ENCODE results near the gene ADARB1. TPM values are rescaled to one million over a fixed set of nuclear protein-coding genes. Genes with fewer than 3 reads are reported as not detected.

ADARB1 gene
- total and polyA plus RNA-seq, 3 experiments from 2014 or later: 11.8 to 29.5 (median 28.9) TPM

DNA sequence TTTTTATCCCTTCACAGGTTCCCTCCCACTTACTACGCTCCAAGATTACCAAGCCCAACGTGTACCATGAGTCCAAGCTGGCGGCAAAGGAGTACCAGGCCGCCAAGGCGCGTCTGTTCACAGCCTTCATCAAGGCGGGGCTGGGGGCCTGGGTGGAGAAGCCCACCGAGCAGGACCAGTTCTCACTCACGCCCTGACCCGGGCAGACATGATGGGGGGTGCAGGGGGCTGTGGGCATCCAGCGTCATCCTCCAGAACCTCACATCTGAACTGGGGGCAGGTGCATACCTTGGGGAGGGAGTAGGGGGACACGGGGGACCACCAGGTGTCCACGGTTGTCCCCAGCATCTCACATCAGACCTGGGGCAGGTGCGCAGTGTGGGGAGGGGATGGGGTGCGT, 147.6 kb downstream of the ADARB1 start:
- Mint-ChIP-seq H3K4me3 (no peak overlapping the region), H3K36me3 (peaks cover 8 to 48% (median 17%) of the 10 kb centered on the region in 3 donors), H3K27me3 (no peaks in the 10 kb centered on the region), H3K27ac (no peak overlapping the region), H3K4me1 (peaks cover 32 to 39% (median 33%) of the 10 kb centered on the region in 3 donors), H3K9me3 (peaks cover 4 to 9% (median 6%) of the 10 kb centered on the region in 5 donors)
- H3K36me3 ChIP-seq (ENCODE audit: insufficient read depth, low read length): no peaks in the 10 kb centered on the region
- H3K4me1 ChIP-seq (ENCODE audit: insufficient read depth, low read length): peaks cover 23% of the 10 kb centered on the region
- DNase-seq: no peak
- H3K27me3 ChIP-seq (ENCODE audit: insufficient read depth, low read length, poor library complexity, severe bottlenecking): no peaks in the 10 kb centered on the region
- no peak overlapping the region for H3K27ac ChIP-seq (ENCODE audit: low read depth, low read length)
- POLR2A ChIA-PET: no interaction called here
- H3K4me3 ChIP-seq (ENCODE audit: low read length): no peak overlapping the region
- no peaks in the 10 kb centered on the region for H3K9me3 ChIP-seq (ENCODE audit: low read length)
- CTCF ChIA-PET: no interaction called here

- H3K4me1 ChIP-seq (ENCODE audit: insufficient read depth, low read length): peaks cover 38% of the 10 kb centered on the region
- H3K4me3 ChIP-seq (ENCODE audit: low read length): no peak overlapping the region
- Mint-ChIP-seq H3K4me3 (peak overlapping the region in 6 of 7 donors; percentile 17 to 89 (median 74)), H3K4me1 (peaks cover 44 to 49% (median 47%) of the 10 kb centered on the region in 3 donors), H3K27ac (peak overlapping the region; percentile 67 to 98 (median 94)), H3K27me3 (no peaks in the 10 kb centered on the region), H3K9me3 (no peaks in the 10 kb centered on the region), H3K36me3 (peaks cover under 1 to 36% (median 2%) of the 10 kb centered on the region in 3 donors)
- no peaks in the 10 kb centered on the region for H3K27me3 ChIP-seq (ENCODE audit: insufficient read depth, low read length, poor library complexity, severe bottlenecking)
- ChIA-PET CTCF (interaction anchor here (0.8 kb wide), 1 partner anchor 10 kb away, joined by 3 read pairs; no protein-coding TSS in a partner anchor), POLR2A (interaction anchor here (1.0 kb wide), 1 partner anchor 69 kb away, joined by 3 read pairs; no protein-coding TSS in a partner anchor)
- H3K27ac ChIP-seq (ENCODE audit: low read depth, low read length): no peak overlapping the region
- no peaks in the 10 kb centered on the region for H3K36me3 ChIP-seq (ENCODE audit: insufficient read depth, low read length)
- no peaks in the 10 kb centered on the region for H3K9me3 ChIP-seq (ENCODE audit: low read length)
- DNase-seq: peak in 1 of 5 donors; percentile 32
Measured at GRCh38 chr21:45223236-45224185, 149.1 kb downstream of the ADARB1 start.

GRCh38 chr21:45224189-45224938, 150.0 kb downstream of the ADARB1 start:
- Mint-ChIP-seq H3K4me3 (peak overlapping the region; percentile 42 to 89 (median 73)), H3K27me3 (no peaks in the 10 kb centered on the region), H3K9me3 (no peaks in the 10 kb centered on the region), H3K27ac (peak overlapping the region; percentile 67 to 98 (median 94)), H3K36me3 (peaks cover 0 to 33% (median 0%) of the 10 kb centered on the region in 3 donors), H3K4me1 (peaks cover 50 to 56% (median 52%) of the 10 kb centered on the region in 3 donors)
- ChIA-PET POLR2A (interaction anchor here (0.5 to 1.0 kb wide), 3 partner anchors 68 to 407 kb away, joined by 3 read pairs; partner anchors contain the start of gene SUMO3), CTCF (interaction anchor here (1.1 kb wide), 1 partner anchor 96 kb away, joined by 3 read pairs; no protein-coding TSS in a partner anchor)
- Histone ChIP-seq H3K9me3 (ENCODE audit: low read length) (no peaks in the 10 kb centered on the region), H3K36me3 (ENCODE audit: insufficient read depth, low read length) (no peaks in the 10 kb centered on the region), H3K27me3 (ENCODE audit: insufficient read depth, low read length, poor library complexity, severe bottlenecking) (no peaks in the 10 kb centered on the region), H3K27ac (ENCODE audit: low read depth, low read length) (peak overlapping the region; percentile 28), H3K4me1 (ENCODE audit: insufficient read depth, low read length) (peaks cover 44% of the 10 kb centered on the region), H3K4me3 (ENCODE audit: low read length) (no peak overlapping the region)
- peak in 4 of 5 donors; percentile 65 to 83 (median 74) for DNase-seq

DNA sequence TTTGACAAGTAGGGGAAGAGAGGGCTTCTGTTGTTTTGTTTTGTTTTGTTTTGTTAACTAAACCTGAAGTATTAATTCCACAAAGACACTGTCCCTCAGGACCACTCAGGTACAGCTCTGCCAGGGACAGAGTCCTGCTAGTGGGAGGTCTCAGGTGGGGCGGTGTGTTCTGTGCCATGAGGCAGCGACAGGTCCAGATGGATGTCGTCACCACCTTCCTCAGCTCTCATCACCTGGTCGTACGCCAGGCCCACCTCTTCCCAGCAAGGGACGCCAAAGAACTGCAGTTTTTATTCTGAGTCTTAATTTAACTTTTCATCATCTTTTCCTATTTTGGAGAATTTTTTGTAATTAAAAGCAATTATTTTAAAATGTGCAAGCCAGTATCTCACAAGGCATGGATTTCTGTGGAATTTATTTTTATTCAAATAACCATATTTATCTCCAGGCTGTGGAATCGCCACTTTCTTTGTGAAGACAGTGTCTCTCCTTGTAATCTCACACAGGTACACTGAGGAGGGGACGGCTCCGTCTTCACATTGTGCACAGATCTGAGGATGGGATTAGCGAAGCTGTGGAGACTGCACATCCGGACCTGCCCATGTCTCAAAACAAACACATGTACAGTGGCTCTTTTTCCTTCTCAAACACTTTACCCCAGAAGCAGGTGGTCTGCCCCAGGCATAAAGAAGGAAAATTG, 150.8 kb downstream of the ADARB1 start:
- DNase-seq: no peak
- peaks cover 0 to 27% (median 0%) of the 10 kb centered on the region in 3 donors for H3K36me3 Mint-ChIP-seq
- no peaks in the 10 kb centered on the region for H3K27me3 Mint-ChIP-seq
- peak overlapping the region; percentile 42 to 89 (median 73) for H3K4me3 Mint-ChIP-seq
- H3K9me3 ChIP-seq (ENCODE audit: low read length): no peaks in the 10 kb centered on the region
- peak overlapping the region; percentile 67 to 98 (median 94) for H3K27ac Mint-ChIP-seq
- CTCF ChIA-PET: interaction anchor here (1.1 kb wide), 1 partner anchor 97 kb away, joined by 3 read pairs; no protein-coding TSS in a partner anchor
- no peaks in the 10 kb centered on the region for H3K36me3 ChIP-seq (ENCODE audit: insufficient read depth, low read length)
- peaks cover 44% of the 10 kb centered on the region for H3K4me1 ChIP-seq (ENCODE audit: insufficient read depth, low read length)
- H3K4me1 Mint-ChIP-seq: peaks cover 50 to 56% (median 52%) of the 10 kb centered on the region in 3 donors
- H3K9me3 Mint-ChIP-seq: no peaks in the 10 kb centered on the region
- H3K27me3 ChIP-seq (ENCODE audit: insufficient read depth, low read length, poor library complexity, severe bottlenecking): no peaks in the 10 kb centered on the region
- POLR2A ChIA-PET: interaction anchor here (0.5 to 0.6 kb wide), 2 partner anchors 382 to 408 kb away, joined by 3 read pairs; partner anchors contain the start of gene SUMO3
- peak overlapping the region; percentile 28 for H3K27ac ChIP-seq (ENCODE audit: low read depth, low read length)
- no peak overlapping the region for H3K4me3 ChIP-seq (ENCODE audit: low read length)

DNA sequence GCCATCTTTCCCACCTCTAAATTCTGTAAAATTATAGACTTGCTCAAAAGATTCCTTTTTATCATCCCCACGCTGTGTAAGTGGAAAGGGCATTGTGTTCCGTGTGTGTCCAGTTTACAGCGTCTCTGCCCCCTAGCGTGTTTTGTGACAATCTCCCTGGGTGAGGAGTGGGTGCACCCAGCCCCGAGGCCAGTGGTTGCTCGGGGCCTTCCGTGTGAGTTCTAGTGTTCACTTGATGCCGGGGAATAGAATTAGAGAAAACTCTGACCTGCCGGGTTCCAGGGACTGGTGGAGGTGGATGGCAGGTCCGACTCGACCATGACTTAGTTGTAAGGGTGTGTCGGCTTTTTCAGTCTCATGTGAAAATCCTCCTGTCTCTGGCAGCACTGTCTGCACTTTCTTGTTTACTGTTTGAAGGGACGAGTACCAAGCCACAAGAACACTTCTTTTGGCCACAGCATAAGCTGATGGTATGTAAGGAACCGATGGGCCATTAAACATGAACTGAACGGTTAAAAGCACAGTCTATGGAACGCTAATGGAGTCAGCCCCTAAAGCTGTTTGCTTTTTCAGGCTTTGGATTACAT, 151.5 kb downstream of the ADARB1 start:
- H3K27me3 ChIP-seq (ENCODE audit: insufficient read depth, low read length, poor library complexity, severe bottlenecking): no peaks in the 10 kb centered on the region
- Mint-ChIP-seq H3K4me3 (peak overlapping the region in 4 of 7 donors; percentile 2 to 44 (median 28)), H3K4me1 (peaks cover 50 to 56% (median 52%) of the 10 kb centered on the region in 3 donors), H3K9me3 (no peaks in the 10 kb centered on the region), H3K27me3 (no peaks in the 10 kb centered on the region), H3K27ac (peak overlapping the region in 7 of 8 donors; percentile 64 to 98 (median 94)), H3K36me3 (peaks cover 0 to 20% (median 0%) of the 10 kb centered on the region in 3 donors)
- no peak for DNase-seq
- peaks cover 44% of the 10 kb centered on the region for H3K4me1 ChIP-seq (ENCODE audit: insufficient read depth, low read length)
- CTCF ChIA-PET: no interaction called here
- H3K36me3 ChIP-seq (ENCODE audit: insufficient read depth, low read length): no peaks in the 10 kb centered on the region
- no peak overlapping the region for H3K4me3 ChIP-seq (ENCODE audit: low read length)
- H3K27ac ChIP-seq (ENCODE audit: low read depth, low read length): no peak overlapping the region
- POLR2A ChIA-PET: no interaction called here
- no peaks in the 10 kb centered on the region for H3K9me3 ChIP-seq (ENCODE audit: low read length)

DNA sequence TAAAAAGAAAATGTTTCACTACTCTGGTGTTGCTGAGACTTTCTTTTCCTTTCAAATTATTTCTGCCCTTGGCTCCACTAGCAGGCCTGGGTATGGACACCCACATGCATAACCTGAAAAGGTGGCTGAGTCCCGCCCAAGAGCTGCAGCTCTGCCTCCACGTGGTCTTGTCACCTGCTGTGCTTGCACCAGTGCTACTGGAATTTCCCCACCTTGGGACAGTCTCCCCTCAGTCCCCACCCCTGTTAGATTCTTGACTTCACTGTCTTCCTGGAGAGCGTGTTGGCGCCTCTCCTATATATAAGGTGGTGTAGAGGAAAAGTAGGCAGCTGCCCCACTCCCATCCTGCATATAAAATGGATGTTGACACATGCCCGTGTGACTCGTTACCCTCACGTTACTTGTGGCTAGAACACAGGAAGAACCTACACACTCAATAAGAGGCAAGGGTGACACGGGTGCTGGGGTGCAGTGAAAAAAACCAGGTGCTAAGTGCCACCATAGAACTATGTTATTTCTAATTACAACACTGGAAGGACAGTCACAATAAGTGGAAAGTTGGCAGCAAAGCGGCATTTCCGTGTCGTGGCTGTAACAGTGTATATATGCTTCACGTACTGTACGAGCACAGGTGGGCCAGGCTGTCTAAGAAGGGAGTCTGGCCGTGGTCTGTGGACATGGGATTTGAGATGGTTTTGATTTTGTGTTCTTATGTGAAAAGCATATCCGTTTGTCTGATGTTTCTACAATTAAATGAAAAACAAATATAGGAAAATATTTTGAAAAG, 152.4 kb downstream of the ADARB1 start:
- Histone ChIP-seq H3K4me1 (ENCODE audit: insufficient read depth, low read length) (peaks cover 44% of the 10 kb centered on the region), H3K27me3 (ENCODE audit: insufficient read depth, low read length, poor library complexity, severe bottlenecking) (no peaks in the 10 kb centered on the region), H3K9me3 (ENCODE audit: low read length) (no peaks in the 10 kb centered on the region), H3K27ac (ENCODE audit: low read depth, low read length) (no peak overlapping the region), H3K4me3 (ENCODE audit: low read length) (no peak overlapping the region), H3K36me3 (ENCODE audit: insufficient read depth, low read length) (no peaks in the 10 kb centered on the region)
- no peaks in the 10 kb centered on the region for H3K9me3 Mint-ChIP-seq
- H3K36me3 Mint-ChIP-seq: peaks cover 0 to 11% (median 0%) of the 10 kb centered on the region in 3 donors
- CTCF ChIA-PET: interaction anchor here (1.3 kb wide), 1 partner anchor 39 kb away, joined by 3 read pairs; no protein-coding TSS in a partner anchor
- peak overlapping the region; percentile 40 to 97 (median 80) for H3K27ac Mint-ChIP-seq
- DNase-seq: peak in 4 of 5 donors; percentile 28 to 69 (median 46)
- POLR2A ChIA-PET: no interaction called here
- H3K27me3 Mint-ChIP-seq: peaks cover 0 to 2% of the 10 kb centered on the region in 2 donors
- H3K4me3 Mint-ChIP-seq: peak overlapping the region; percentile 37 to 79 (median 56)
- peaks cover 48 to 58% (median 52%) of the 10 kb centered on the region in 3 donors for H3K4me1 Mint-ChIP-seq

Measured in CD8-positive, alpha-beta memory T cell (primary cell).